Sigmoid colon (tissue), 4 donors: ENCODE data around the gene CTNNA2.

Source experiments
- CTCF ChIP-seq, 4 experiments: fragments of 450-650 bp in 3 of 4; fragments of 200-600 bp in 1 of 4; IDR thresholded peaks; one replicate each; pipeline ENCODE4 v1.5.1; 2016 to 2019; ENCODE audit warnings: antibody characterized with exemption in 4 of 4, mild to moderate bottlenecking in 3 of 4, moderate library complexity in 2 of 4
- EP300 ChIP-seq, 4 donors: sonication (generic); formaldehyde crosslinking; IDR thresholded peaks; one replicate each; pipeline ENCODE4 v1.6.1; 2017; ENCODE audit warnings: antibody characterized with exemption in 4 of 4
- POLR2A ChIP-seq, 2 donors: fragments of 450-650 bp; IDR thresholded peaks; one replicate each; pipeline ENCODE4 v1.6.1; 2016; ENCODE audit warnings: antibody characterized with exemption in 2 of 2, mild to moderate bottlenecking in 2 of 2, moderate library complexity in 2 of 2
- POLR2AphosphoS5 ChIP-seq, 4 donors: sonication (generic); formaldehyde crosslinking; IDR thresholded peaks; one replicate each; pipeline ENCODE4 v1.6.1; 2017; ENCODE audit warnings: antibody characterized with exemption in 4 of 4

- TF ChIP-seq CTCF (IDR thresholded peaks at IDR 0.05) = no peak
- TF ChIP-seq POLR2A (IDR thresholded peaks at IDR 0.05) = no peak
- no peak for TF ChIP-seq EP300 (IDR thresholded peaks at IDR 0.05)
- no peak for TF ChIP-seq POLR2AphosphoS5 (IDR thresholded peaks at IDR 0.05)
Observed at GRCh38 chr2:80489717-80490116, 976.9 kb downstream of the CTNNA2 start.
